ENCODE results near the gene GXYLT1. TPM values are rescaled to one million over a fixed set of nuclear protein-coding genes. Genes with fewer than 3 reads are reported as not detected.

GXYLT1 gene
- total and polyA plus RNA-seq, 7 donors = 0.92 to 14.3 (median 8.8) TPM

DNA sequence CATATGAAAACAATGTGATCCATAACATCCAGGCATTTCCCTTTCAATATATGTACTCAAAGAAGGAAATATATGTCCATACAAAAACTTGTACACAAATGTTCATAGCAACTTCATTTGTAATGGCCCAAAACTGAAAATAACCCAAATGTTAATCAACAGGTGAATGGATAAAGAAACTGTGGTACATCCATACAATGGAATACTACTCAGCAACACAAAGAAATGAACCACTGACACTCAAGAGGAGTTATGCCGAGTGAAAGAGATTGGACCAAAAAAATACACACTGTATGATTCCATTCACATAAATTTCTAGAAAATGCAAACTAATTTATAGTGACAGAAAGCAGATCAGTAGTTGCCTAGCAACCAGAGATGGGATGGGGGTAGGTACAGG is 30.3 kb upstream of the GXYLT1 start:
- WGBS, 2 donors = 96% methylated on average over 1 of the region's 1 CpG
- Histone ChIP-seq H3K27ac (no peak overlapping the region), H3K9me3 (no peaks in the 10 kb centered on the region), H3K4me1 (no peaks in the 10 kb centered on the region), H3K27me3 (no peaks in the 10 kb centered on the region), H3K4me3 (no peak overlapping the region), H3K36me3 (no peaks in the 10 kb centered on the region)
- DNase-seq = no peak
- TF ChIP-seq POLR2AphosphoS5 (IDR thresholded peaks at IDR 0.05) = no peak
- no peak for TF ChIP-seq EP300 (IDR thresholded peaks at IDR 0.05)
- intact Hi-C loops (cut with DNase I) = no loop called here

DNA sequence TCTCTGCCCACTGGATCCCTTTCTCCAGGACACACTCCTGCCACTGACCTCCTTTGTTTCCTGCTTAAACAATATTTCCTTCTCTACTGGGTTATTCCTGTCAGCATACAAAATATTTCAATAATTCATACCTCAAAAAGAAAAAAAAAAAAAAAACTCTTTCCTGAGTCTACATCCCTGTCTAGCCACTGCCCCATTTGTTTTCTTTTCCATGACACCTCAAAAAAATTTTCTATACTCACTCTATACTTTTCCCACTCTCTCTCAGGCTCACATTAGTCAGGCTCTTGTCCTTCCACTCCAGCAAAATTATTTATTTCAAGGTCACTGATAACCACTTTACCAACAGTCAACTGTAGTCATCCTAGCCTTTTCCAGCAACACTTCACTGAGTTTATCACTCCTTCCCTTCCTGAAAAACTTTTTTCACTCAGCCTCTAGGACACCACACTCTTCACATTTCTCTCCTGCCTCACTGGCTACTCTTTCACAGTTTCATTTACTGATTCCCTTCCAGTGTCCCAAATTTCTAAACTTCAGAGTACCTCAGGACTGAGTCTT is 29.4 kb upstream of the GXYLT1 start:
- DNase-seq = no peak
- Histone ChIP-seq H3K27ac (no peak overlapping the region), H3K27me3 (no peaks in the 10 kb centered on the region), H3K9me3 (no peaks in the 10 kb centered on the region), H3K36me3 (no peaks in the 10 kb centered on the region), H3K4me1 (no peaks in the 10 kb centered on the region), H3K4me3 (no peak overlapping the region)
- TF ChIP-seq, protein P1, sequence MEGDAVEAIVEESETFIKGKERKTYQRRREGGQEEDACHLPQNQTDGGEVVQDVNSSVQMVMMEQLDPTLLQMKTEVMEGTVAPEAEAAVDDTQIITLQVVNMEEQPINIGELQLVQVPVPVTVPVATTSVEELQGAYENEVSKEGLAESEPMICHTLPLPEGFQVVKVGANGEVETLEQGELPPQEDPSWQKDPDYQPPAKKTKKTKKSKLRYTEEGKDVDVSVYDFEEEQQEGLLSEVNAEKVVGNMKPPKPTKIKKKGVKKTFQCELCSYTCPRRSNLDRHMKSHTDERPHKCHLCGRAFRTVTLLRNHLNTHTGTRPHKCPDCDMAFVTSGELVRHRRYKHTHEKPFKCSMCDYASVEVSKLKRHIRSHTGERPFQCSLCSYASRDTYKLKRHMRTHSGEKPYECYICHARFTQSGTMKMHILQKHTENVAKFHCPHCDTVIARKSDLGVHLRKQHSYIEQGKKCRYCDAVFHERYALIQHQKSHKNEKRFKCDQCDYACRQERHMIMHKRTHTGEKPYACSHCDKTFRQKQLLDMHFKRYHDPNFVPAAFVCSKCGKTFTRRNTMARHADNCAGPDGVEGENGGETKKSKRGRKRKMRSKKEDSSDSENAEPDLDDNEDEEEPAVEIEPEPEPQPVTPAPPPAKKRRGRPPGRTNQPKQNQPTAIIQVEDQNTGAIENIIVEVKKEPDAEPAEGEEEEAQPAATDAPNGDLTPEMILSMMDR (IDR thresholded peaks at IDR 0.05) = no peak
- TF ChIP-seq EP300 (IDR thresholded peaks at IDR 0.05) (no peak), POLR2A (IDR thresholded peaks at IDR 0.05) (no peak), POLR2AphosphoS5 (IDR thresholded peaks at IDR 0.05) (no peak)
- intact Hi-C loops (cut with DNase I) = no loop called here

DNA sequence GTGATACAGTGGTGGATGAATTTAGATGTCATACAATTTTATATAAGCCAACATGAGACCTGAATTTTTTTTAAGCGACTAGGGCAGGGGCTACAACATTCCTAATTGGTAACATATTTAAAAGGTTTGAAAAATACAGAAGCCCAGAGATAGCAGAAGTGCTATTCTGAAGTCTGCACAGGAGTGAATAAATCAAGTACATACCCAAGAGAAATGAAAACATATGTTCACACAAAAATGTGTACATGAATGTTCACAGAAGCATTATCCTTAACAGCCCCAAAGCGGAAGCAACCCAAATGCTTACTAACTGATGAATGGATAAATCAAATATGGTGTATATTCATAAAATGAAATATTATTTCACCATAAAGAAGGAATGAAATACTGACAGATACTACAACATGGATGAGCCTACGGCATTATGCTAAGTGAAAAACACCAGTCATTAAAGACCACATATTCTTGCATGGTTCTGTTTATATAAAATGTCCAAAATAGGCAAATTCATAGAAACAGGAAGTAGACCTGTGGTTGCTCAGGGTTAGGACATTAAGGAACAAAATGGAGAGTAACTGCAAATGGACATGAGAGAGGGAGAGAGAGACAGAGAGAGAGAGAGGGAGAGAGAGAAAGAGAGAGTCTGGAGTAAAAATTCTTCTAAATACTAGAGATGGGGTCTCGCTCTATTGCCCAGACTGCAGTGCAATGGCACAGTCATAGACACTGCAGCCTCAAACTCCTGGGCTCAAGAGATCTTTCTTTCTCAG is 28.0 kb upstream of the GXYLT1 start:
- no peaks in the 10 kb centered on the region for H3K36me3 ChIP-seq
- intact Hi-C loops (cut with DNase I) = no loop called here
- H3K4me3 ChIP-seq = no peak overlapping the region
- WGBS, 2 donors = 95 to 97% methylated on average over 4 of the region's 4 CpGs
- H3K27ac ChIP-seq = no peak overlapping the region
- DNase-seq = no peak
- TF ChIP-seq, protein P1 (IDR thresholded peaks at IDR 0.05) = no peak
- no peak for TF ChIP-seq EP300 (IDR thresholded peaks at IDR 0.05)
- TF ChIP-seq POLR2AphosphoS5 (IDR thresholded peaks at IDR 0.05) = no peak
- no peak for TF ChIP-seq POLR2A (IDR thresholded peaks at IDR 0.05)
- no peaks in the 10 kb centered on the region for H3K4me1 ChIP-seq
- H3K9me3 ChIP-seq = no peaks in the 10 kb centered on the region
- no peaks in the 10 kb centered on the region for H3K27me3 ChIP-seq

- Histone ChIP-seq H3K27me3 (no peaks in the 10 kb centered on the region), H3K4me3 (no peak overlapping the region)
Measured at GRCh38 chr12:42167711-42168110, 23.0 kb upstream of the GXYLT1 start.

DNA sequence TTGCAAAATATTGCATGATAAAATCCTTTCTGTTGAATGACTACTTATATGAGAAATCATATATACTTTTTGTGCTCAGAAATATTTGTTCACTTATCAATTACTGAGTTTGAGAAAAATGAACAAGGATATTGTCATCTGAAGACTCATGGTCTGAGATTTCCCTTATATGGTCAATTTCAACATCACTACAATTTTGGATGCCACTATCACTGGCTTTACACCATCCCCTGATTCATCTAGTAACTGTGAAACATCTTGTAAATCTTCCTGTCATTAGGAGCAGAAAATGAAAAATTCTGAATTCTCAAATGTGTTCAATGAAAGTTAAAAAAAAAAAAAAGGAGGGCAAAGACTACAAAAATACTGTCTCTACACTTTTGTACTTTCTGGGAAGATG is 21.8 kb upstream of the GXYLT1 start:
- Histone ChIP-seq H3K27me3 (no peaks in the 10 kb centered on the region), H3K9me3 (no peaks in the 10 kb centered on the region), H3K4me3 (no peak overlapping the region), H3K4me1 (peaks cover 0 to 3% (median 0%) of the 10 kb centered on the region in 4 donors), H3K27ac (no peak overlapping the region), H3K36me3 (peaks cover 0 to under 1% (median 0%) of the 10 kb centered on the region in 4 donors)
- DNase-seq = no peak
- TF ChIP-seq POLR2AphosphoS5 (IDR thresholded peaks at IDR 0.05) (no peak), EP300 (IDR thresholded peaks at IDR 0.05) (no peak), POLR2A (IDR thresholded peaks at IDR 0.05) (no peak)
- TF ChIP-seq, protein P1 (IDR thresholded peaks at IDR 0.05) = no peak
- intact Hi-C loops (cut with DNase I) = no loop called here

More at GRCh38 chr12:42167711-42168110, 23.0 kb upstream of the GXYLT1 start:
- TF ChIP-seq POLR2AphosphoS5 (IDR thresholded peaks at IDR 0.05) = no peak
- TF ChIP-seq EP300 (IDR thresholded peaks at IDR 0.05) = no peak
- TF ChIP-seq POLR2A (IDR thresholded peaks at IDR 0.05) = no peak
- Histone ChIP-seq H3K9me3 (no peaks in the 10 kb centered on the region), H3K36me3 (no peaks in the 10 kb centered on the region), H3K27ac (no peak overlapping the region), H3K4me1 (no peaks in the 10 kb centered on the region)
- intact Hi-C loops (cut with DNase I) = no loop called here
- 96 to 97% methylated on average over 6 of the region's 6 CpGs for WGBS, 2 donors
- no peak for DNase-seq

Measured in sigmoid colon (tissue), 7 donors.